Nephron progenitor cell (in vitro differentiated cells): ENCODE results near the gene AFG3L2.

Experiments used
- DNase-seq: peaks from one replicate; pipeline ENCODE4 v3.0.0; 2021
- H3K27ac Mint-ChIP-seq: 2 replicates; pipeline ENCODE4 v1.8.0; 2021; ENCODE audit warnings: mild to moderate bottlenecking, moderate library complexity, mixed read lengths
- H3K27me3 Mint-ChIP-seq: 2 replicates; pipeline ENCODE4 v1.8.0; 2021; ENCODE audit warnings: mild to moderate bottlenecking, low read depth, mixed read lengths; ENCODE audit not compliant: poor library complexity
- H3K36me3 Mint-ChIP-seq: 2 replicates; pipeline ENCODE4 v1.8.0; 2021; ENCODE audit warnings: low read depth, mixed read lengths
- H3K4me1 Mint-ChIP-seq: 2 replicates; pipeline ENCODE4 v1.8.0; 2021; ENCODE audit warnings: mixed read lengths
- H3K4me3 Mint-ChIP-seq: 2 replicates; pipeline ENCODE4 v1.8.0; 2021; ENCODE audit warnings: mild to moderate bottlenecking, moderate library complexity, mixed read lengths
- H3K9me3 Mint-ChIP-seq: 2 replicates; pipeline ENCODE4 v1.8.0; 2021; ENCODE audit warnings: mild to moderate bottlenecking, moderate library complexity, mixed read lengths
- TF ChIP-seq, protein P1 (sequence below): fragments of 200-600 bp; sonication (generic); IDR thresholded peaks from 2 replicates; pipeline ENCODE4 v1.5.0; 2021; ENCODE audit warnings: antibody characterized with exemption

The AFG3L2 gene

GRCh38 chr18:12403601-12404506 lies 26.8 kb upstream of the AFG3L2 start:
- Mint-ChIP-seq H3K27ac (no peak overlapping the region), H3K9me3 (no peaks in the 10 kb centered on the region), H3K27me3 (peaks cover 61% of the 10 kb centered on the region), H3K4me1 (peaks cover 23% of the 10 kb centered on the region), H3K4me3 (no peak overlapping the region), H3K36me3 (no peaks in the 10 kb centered on the region)
- no peak for DNase-seq
- TF ChIP-seq, protein P1, sequence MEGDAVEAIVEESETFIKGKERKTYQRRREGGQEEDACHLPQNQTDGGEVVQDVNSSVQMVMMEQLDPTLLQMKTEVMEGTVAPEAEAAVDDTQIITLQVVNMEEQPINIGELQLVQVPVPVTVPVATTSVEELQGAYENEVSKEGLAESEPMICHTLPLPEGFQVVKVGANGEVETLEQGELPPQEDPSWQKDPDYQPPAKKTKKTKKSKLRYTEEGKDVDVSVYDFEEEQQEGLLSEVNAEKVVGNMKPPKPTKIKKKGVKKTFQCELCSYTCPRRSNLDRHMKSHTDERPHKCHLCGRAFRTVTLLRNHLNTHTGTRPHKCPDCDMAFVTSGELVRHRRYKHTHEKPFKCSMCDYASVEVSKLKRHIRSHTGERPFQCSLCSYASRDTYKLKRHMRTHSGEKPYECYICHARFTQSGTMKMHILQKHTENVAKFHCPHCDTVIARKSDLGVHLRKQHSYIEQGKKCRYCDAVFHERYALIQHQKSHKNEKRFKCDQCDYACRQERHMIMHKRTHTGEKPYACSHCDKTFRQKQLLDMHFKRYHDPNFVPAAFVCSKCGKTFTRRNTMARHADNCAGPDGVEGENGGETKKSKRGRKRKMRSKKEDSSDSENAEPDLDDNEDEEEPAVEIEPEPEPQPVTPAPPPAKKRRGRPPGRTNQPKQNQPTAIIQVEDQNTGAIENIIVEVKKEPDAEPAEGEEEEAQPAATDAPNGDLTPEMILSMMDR, result no peak

DNA sequence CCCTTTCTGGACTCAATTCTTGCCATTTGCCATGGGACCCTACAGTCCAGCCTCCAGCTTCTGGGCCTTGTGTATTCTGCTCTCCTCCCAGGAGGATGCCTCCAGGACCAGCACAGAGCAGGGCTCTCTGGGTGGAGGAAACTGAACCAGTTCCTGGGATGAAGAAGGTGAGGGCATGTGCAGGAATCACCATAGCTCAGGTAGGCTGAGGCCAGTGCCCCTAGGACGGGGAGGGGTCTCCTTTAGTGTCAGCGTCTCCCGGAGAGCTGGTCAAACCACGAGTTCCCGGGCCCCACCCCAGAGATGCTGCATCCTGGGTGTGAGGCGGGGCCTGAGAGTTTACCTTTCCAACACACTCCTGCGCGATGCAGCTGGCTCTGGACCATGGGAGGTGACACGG lies 24.9 kb upstream of the AFG3L2 start:
- H3K4me1 Mint-ChIP-seq, result peaks cover 17% of the 10 kb centered on the region
- H3K4me3 Mint-ChIP-seq, result no peak overlapping the region
- TF ChIP-seq, protein P1, result no peak
- H3K9me3 Mint-ChIP-seq, result no peaks in the 10 kb centered on the region
- H3K27me3 Mint-ChIP-seq, result peaks cover 58% of the 10 kb centered on the region
- no peaks in the 10 kb centered on the region for H3K36me3 Mint-ChIP-seq
- DNase-seq, result no peak
- no peak overlapping the region for H3K27ac Mint-ChIP-seq

GRCh38 chr18:12399231-12399630 lies 22.2 kb upstream of the AFG3L2 start:
- H3K9me3 Mint-ChIP-seq, result no peaks in the 10 kb centered on the region

GRCh38 chr18:12398625-12399024 lies 21.6 kb upstream of the AFG3L2 start:
- no peak for DNase-seq
- Mint-ChIP-seq H3K27me3 (peaks cover 33% of the 10 kb centered on the region), H3K27ac (no peak overlapping the region), H3K4me1 (peaks cover 12% of the 10 kb centered on the region), H3K4me3 (no peak overlapping the region), H3K9me3 (no peaks in the 10 kb centered on the region), H3K36me3 (no peaks in the 10 kb centered on the region)
- TF ChIP-seq, protein P1, result no peak

More at GRCh38 chr18:12399231-12399630, 22.2 kb upstream of the AFG3L2 start:
- H3K27me3 Mint-ChIP-seq, result peaks cover 38% of the 10 kb centered on the region
- H3K36me3 Mint-ChIP-seq, result no peaks in the 10 kb centered on the region
- H3K4me1 Mint-ChIP-seq, result peaks cover 16% of the 10 kb centered on the region
- no peak overlapping the region for H3K4me3 Mint-ChIP-seq
- no peak for DNase-seq
- TF ChIP-seq, protein P1, result no peak
- peak overlapping the region; percentile 86 for H3K27ac Mint-ChIP-seq

- no peak for DNase-seq
- Mint-ChIP-seq H3K4me1 (peaks cover 11% of the 10 kb centered on the region), H3K36me3 (no peaks in the 10 kb centered on the region), H3K9me3 (no peaks in the 10 kb centered on the region), H3K27me3 (peaks cover 28% of the 10 kb centered on the region), H3K4me3 (no peak overlapping the region), H3K27ac (no peak overlapping the region)
- TF ChIP-seq, protein P1, result no peak
Measured at GRCh38 chr18:12397793-12398192, 20.8 kb upstream of the AFG3L2 start.

DNA sequence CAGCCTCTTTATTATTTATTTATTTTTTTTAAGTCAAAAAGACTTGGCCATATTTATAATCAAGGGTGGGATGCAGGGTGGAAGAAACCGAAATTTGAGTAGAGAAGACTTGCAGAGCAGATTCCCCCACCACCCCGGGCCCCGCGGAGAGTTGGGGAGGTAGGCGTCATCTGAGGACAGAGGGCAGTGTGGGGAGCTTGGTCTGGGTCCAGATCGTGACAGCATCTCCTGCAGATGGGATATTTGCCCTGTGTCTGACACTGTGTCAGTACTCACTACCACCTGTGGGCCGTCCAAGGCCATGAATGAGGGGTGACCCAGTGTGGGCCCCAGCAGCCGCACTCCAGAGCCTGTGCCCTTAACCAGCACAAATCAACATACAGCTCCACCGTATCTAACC lies 20.2 kb upstream of the AFG3L2 start:
- Mint-ChIP-seq H3K27me3 (peaks cover 23% of the 10 kb centered on the region), H3K36me3 (no peaks in the 10 kb centered on the region), H3K27ac (no peak overlapping the region), H3K9me3 (no peaks in the 10 kb centered on the region), H3K4me1 (peaks cover 11% of the 10 kb centered on the region), H3K4me3 (no peak overlapping the region)
- TF ChIP-seq, protein P1, result no peak
- DNase-seq, result no peak
